ENCODE measurements around the gene MAB21L1.

The MAB21L1 gene

GRCh38 chr13:35475960-35476943 lies at the start of gene MAB21L1:
MAB21L1 (minus strand) TSS chr13:35476689; CDS start chr13:35476138, 551 bp downstream.
- in situ Hi-C loops (cut with MboI; ENCODE audit: low sequenced_read_pairs): no loop called here

DNA sequence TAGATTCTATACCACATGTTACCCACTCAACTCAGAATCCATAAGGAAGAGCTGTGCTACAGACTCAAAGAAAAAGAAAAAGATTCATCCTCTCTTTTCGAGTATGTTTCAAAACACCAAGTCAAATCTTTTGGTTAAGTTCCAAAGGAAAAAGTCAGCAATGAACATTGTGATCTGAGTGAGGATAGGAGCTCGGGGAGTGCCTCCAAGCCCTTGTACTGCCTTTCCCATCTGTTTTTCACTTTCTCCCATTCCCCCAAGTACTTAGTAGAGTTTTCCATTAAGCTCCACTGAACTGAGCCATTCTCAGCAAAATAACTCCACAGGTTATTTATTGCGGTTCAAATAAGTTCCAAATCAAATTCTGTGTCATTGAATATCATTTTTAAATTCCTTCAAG lies 47.7 kb upstream of the MAB21L1 start:
- in situ Hi-C loops (cut with MboI; ENCODE audit: low sequenced_read_pairs): no loop called here

GRCh38 chr13:35518337-35518946 lies 42.0 kb upstream of the MAB21L1 start:
- in situ Hi-C loops (cut with MboI; ENCODE audit: low sequenced_read_pairs): no loop called here

- in situ Hi-C loops (cut with MboI; ENCODE audit: low sequenced_read_pairs): no loop called here
These were observed 38.5 kb upstream of the MAB21L1 start for GRCh38 chr13:35514801-35515502.

- in situ Hi-C loops (cut with MboI; ENCODE audit: low sequenced_read_pairs): no loop called here
These were observed 37.6 kb upstream of the MAB21L1 start for GRCh38 chr13:35514061-35514477.

GRCh38 chr13:35512271-35512920 lies 35.9 kb upstream of the MAB21L1 start:
- in situ Hi-C loops (cut with MboI; ENCODE audit: low sequenced_read_pairs): no loop called here

- in situ Hi-C loops (cut with MboI; ENCODE audit: low sequenced_read_pairs): no loop called here
These were observed 26.0 kb upstream of the MAB21L1 start for GRCh38 chr13:35502456-35502855.

- in situ Hi-C loops (cut with MboI; ENCODE audit: low sequenced_read_pairs): no loop called here
These were observed 25.3 kb upstream of the MAB21L1 start for GRCh38 chr13:35501661-35502235.

- in situ Hi-C loops (cut with MboI; ENCODE audit: low sequenced_read_pairs): no loop called here
These were observed 23.7 kb upstream of the MAB21L1 start for GRCh38 chr13:35500144-35500543.

DNA sequence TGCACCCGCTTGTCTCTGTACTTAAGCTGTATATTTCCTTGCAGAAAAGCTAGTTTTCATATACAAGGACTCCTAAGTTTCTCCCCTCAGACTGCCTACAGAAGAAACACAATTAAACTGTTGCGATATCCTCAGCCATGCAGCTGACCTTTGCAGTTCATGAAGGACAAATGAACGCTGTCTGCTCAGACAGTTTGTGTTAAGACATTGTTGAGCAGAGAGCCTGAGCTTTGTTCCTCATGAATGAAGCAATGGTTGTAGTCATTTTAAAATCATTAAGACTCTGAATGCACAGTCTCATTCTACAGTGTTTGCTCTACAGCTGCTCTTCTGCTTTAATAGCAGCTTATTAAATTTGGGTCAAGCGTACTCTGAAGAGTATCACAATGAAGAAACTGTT lies 23.2 kb upstream of the MAB21L1 start:
- in situ Hi-C loops (cut with MboI; ENCODE audit: low sequenced_read_pairs): no loop called here

GRCh38 chr13:35499196-35499662 lies 22.7 kb upstream of the MAB21L1 start:
- in situ Hi-C loops (cut with MboI; ENCODE audit: low sequenced_read_pairs): no loop called here

DNA sequence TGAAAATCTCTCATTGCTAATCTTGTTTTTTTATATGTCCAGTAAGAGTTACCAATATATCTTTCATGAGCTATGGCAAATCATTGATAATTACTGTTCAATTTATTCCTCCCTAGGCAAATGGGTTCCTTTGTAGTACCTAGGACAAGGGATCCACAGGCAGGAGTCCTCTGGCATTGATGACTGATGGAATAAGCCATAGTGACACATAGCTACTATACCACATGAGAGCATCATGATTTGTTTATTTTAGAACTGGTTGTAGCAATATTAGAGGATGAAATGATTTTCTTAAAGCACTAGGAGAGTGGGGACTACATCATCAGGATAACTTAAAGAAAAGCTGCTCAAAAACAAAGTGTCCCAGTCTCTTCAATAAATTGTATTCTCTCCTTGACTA lies 21.7 kb upstream of the MAB21L1 start:
- in situ Hi-C loops (cut with MboI; ENCODE audit: low sequenced_read_pairs): no loop called here

GRCh38 chr13:35496761-35497386 lies 20.4 kb upstream of the MAB21L1 start:
- in situ Hi-C loops (cut with MboI; ENCODE audit: low sequenced_read_pairs): no loop called here

DNA sequence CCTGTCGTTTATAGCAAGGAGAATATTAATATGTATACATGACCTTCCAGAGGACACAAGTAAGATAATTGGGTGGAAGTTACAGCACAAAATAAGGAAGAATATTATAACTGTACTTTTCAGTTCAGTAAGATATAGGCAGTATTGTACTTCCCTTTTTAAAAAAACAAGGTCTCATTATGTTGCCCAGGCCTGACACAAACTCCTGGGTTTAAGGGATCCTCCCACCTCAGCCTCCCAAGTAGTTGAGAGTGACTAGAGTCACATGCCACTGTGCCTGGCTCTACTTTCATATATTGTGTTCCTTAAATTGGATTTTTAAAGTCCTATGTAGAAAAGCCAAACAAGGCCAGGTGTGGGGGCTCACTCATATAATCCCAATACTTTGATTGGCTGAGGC lies 19.5 kb upstream of the MAB21L1 start:
- in situ Hi-C loops (cut with MboI; ENCODE audit: low sequenced_read_pairs): no loop called here

GRCh38 chr13:35489050-35489449 lies 12.6 kb upstream of the MAB21L1 start:
- in situ Hi-C loops (cut with MboI; ENCODE audit: low sequenced_read_pairs): no loop called here

GRCh38 chr13:35485424-35485823 lies 8.9 kb upstream of the MAB21L1 start:
- in situ Hi-C loops (cut with MboI; ENCODE audit: low sequenced_read_pairs): no loop called here

DNA sequence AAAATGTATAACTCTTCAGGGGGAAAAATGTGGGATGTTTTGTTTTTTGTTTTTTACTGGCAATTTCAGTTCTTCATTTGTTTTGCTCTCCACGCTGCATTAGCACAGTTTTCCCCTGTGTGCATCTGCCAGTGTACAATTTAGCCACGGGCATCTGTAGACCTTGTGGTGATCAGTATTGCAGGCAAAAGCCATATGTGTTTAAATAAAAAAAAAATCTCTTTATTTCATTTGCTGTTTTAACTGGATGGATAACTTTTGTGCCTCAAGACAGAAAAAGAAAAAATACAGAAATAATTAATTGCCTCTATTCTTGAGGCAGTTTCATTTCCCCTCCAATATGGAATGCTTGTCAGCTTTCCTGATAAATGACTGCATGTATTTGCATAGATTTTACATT lies 7.9 kb upstream of the MAB21L1 start:
- in situ Hi-C loops (cut with MboI; ENCODE audit: low sequenced_read_pairs): no loop called here

- in situ Hi-C loops (cut with MboI; ENCODE audit: low sequenced_read_pairs): no loop called here
These were observed 7.3 kb upstream of the MAB21L1 start for GRCh38 chr13:35483761-35484160.

GRCh38 chr13:35482527-35482926 lies 6.0 kb upstream of the MAB21L1 start:
- in situ Hi-C loops (cut with MboI; ENCODE audit: low sequenced_read_pairs): no loop called here

- in situ Hi-C loops (cut with MboI; ENCODE audit: low sequenced_read_pairs): no loop called here
These were observed 5.3 kb upstream of the MAB21L1 start for GRCh38 chr13:35481777-35482176.
